Airway epithelial cell (primary cell): ENCODE data around the gene UBAC2. TPM values are rescaled to one million over a fixed set of nuclear protein-coding genes. Genes with fewer than 3 reads are reported as not detected.

Source experiments
- total RNA-seq: library from RNA; depleted of rRNA; stranded (reverse); fragments of >200 nt; gene quantifications from 2 replicates; pipeline ENCODE4 v1.2.3, GENCODE V29; 2015

UBAC2 gene
- 49.2 and 64.9 TPM in 2 replicates for total RNA-seq

GRCh38 chr13:99200432-99201167 lies at the start of gene UBAC2:
UBAC2 (plus strand) TSS chr13:99200854; CDS start chr13:99200909, 55 bp downstream.

GRCh38 chr13:99258210-99258860 lies 57.7 kb downstream of the UBAC2 start, which contains the start of gene GPR18:
GPR18 (minus strand) TSS chr13:99258379; CDS start chr13:99255872, 2,507 bp downstream.

GRCh38 chr13:99307247-99307646 lies 106.6 kb downstream of the UBAC2 start, which contains the start of gene GPR183:
GPR183 (minus strand) TSS chr13:99307399; CDS start chr13:99296145, 11,254 bp downstream.

Other genes starting within 250 kb of the UBAC2 start
- 76.1 and 82.2 TPM in 2 replicates for gene DOCK9, start 222.8 kb upstream of the UBAC2 start, total RNA-seq
- not detected in 2 replicates for gene GPR18, start 57.5 kb downstream of the UBAC2 start, total RNA-seq
- 0.07 TPM in 1 of 2 replicates, not detected in the other for gene GPR183, start 106.5 kb downstream of the UBAC2 start, total RNA-seq